OCI-LY1 (cell line): ENCODE results near the gene AMOTL1.

Experiments
- EZH2 ChIP-seq: fragments of 200-600 bp; sonication (generic), shearing (Covaris generic); IDR thresholded peaks from 2 replicates; pipeline ENCODE4 v1.8.0; 2017; ENCODE audit warnings: borderline replicate concordance, mixed run types, mild to moderate bottlenecking, antibody characterized with exemption, low read length, moderate library complexity, mixed read lengths
- TF ChIP-seq, protein P1 (sequence below): fragments of 200-600 bp; sonication (generic), shearing (Covaris generic); IDR thresholded peaks from 2 replicates; pipeline ENCODE4 v1.5.1; 2017; ENCODE audit warnings: mild to moderate bottlenecking, antibody characterized with exemption, low read length, moderate library complexity, mixed read lengths

DNA sequence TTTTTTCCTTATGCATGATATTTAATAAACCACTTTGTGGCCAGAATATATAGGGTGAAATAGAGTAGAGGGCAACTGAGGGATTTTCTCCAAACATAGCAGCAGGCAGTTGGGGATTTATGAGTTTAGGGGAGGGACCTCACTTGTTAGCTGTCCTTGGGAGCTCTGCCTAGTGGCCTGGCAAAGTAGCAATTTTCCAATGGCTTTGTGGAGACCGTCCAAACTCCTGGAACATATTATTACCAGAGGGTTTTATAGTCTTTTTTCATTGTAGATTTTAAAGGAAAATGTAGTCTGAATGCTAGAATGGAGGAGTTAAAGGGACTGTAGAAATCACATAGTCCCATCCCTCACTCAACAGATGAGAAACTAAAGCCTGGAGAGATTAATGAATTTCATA, 32.3 kb downstream of the AMOTL1 start:
- TF ChIP-seq, protein P1, sequence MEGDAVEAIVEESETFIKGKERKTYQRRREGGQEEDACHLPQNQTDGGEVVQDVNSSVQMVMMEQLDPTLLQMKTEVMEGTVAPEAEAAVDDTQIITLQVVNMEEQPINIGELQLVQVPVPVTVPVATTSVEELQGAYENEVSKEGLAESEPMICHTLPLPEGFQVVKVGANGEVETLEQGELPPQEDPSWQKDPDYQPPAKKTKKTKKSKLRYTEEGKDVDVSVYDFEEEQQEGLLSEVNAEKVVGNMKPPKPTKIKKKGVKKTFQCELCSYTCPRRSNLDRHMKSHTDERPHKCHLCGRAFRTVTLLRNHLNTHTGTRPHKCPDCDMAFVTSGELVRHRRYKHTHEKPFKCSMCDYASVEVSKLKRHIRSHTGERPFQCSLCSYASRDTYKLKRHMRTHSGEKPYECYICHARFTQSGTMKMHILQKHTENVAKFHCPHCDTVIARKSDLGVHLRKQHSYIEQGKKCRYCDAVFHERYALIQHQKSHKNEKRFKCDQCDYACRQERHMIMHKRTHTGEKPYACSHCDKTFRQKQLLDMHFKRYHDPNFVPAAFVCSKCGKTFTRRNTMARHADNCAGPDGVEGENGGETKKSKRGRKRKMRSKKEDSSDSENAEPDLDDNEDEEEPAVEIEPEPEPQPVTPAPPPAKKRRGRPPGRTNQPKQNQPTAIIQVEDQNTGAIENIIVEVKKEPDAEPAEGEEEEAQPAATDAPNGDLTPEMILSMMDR, result no peak
- TF ChIP-seq EZH2, result no peak
